Measurements from ENCODE around the gene RASEF. TPM values are rescaled to one million over a fixed set of nuclear protein-coding genes. Genes with fewer than 3 reads are reported as not detected.

RASEF gene
- total RNA-seq, 1 donor from 2014 or later: not detected

- intact Hi-C loops (cut with micrococcal nuclease): no loop called here
- Mint-ChIP-seq H3K4me1 (ENCODE audit: low read depth) (no peaks in the 10 kb centered on the region), H3K36me3 (ENCODE audit: low read depth) (no peaks in the 10 kb centered on the region), H3K4me3 (no peak overlapping the region), H3K27ac (no peak overlapping the region), H3K9me3 (no peaks in the 10 kb centered on the region), H3K27me3 (ENCODE audit: insufficient read depth) (no peaks in the 10 kb centered on the region)
- DNase-seq (ENCODE audit: low spot score): no peak
Observed at GRCh38 chr9:83070261-83070660, 7.3 kb upstream of the RASEF start.

- Mint-ChIP-seq H3K27ac (no peak overlapping the region), H3K9me3 (no peaks in the 10 kb centered on the region), H3K36me3 (ENCODE audit: low read depth) (no peaks in the 10 kb centered on the region), H3K4me1 (ENCODE audit: low read depth) (no peaks in the 10 kb centered on the region), H3K4me3 (no peak overlapping the region), H3K27me3 (ENCODE audit: insufficient read depth) (no peaks in the 10 kb centered on the region)
- no peak for DNase-seq (ENCODE audit: low spot score)
- intact Hi-C loops (cut with micrococcal nuclease): no loop called here
Observed at GRCh38 chr9:83069651-83070050, 6.7 kb upstream of the RASEF start.

- intact Hi-C loops (cut with micrococcal nuclease): no loop called here
- Mint-ChIP-seq H3K4me1 (ENCODE audit: low read depth) (no peaks in the 10 kb centered on the region), H3K9me3 (no peaks in the 10 kb centered on the region), H3K36me3 (ENCODE audit: low read depth) (peaks cover 1% of the 10 kb centered on the region), H3K27me3 (ENCODE audit: insufficient read depth) (peaks cover 8% of the 10 kb centered on the region), H3K4me3 (no peak overlapping the region), H3K27ac (no peak overlapping the region)
- no peak for DNase-seq (ENCODE audit: low spot score)
Observed at GRCh38 chr9:83068414-83068813, 5.5 kb upstream of the RASEF start.

- Mint-ChIP-seq H3K36me3 (ENCODE audit: low read depth) (peaks cover 1% of the 10 kb centered on the region), H3K4me3 (no peak overlapping the region), H3K9me3 (no peaks in the 10 kb centered on the region), H3K27me3 (ENCODE audit: insufficient read depth) (peaks cover 11% of the 10 kb centered on the region), H3K27ac (no peak overlapping the region), H3K4me1 (ENCODE audit: low read depth) (no peaks in the 10 kb centered on the region)
- no peak for DNase-seq (ENCODE audit: low spot score)
- intact Hi-C loops (cut with micrococcal nuclease): no loop called here
Observed at GRCh38 chr9:83067579-83067978, 4.6 kb upstream of the RASEF start.

- peaks cover 1% of the 10 kb centered on the region for H3K36me3 Mint-ChIP-seq (ENCODE audit: low read depth)
- DNase-seq (ENCODE audit: low spot score): no peak
- no peaks in the 10 kb centered on the region for H3K4me1 Mint-ChIP-seq (ENCODE audit: low read depth)
- no peak overlapping the region for H3K4me3 Mint-ChIP-seq
- no peak overlapping the region for H3K27ac Mint-ChIP-seq
- H3K9me3 Mint-ChIP-seq: no peaks in the 10 kb centered on the region
- H3K27me3 Mint-ChIP-seq (ENCODE audit: insufficient read depth): peaks cover 11% of the 10 kb centered on the region
- intact Hi-C loops (cut with micrococcal nuclease): no loop called here
Observed at GRCh38 chr9:83066771-83067170, 3.8 kb upstream of the RASEF start.

GRCh38 chr9:83065233-83065632 lies 2.3 kb upstream of the RASEF start:
- intact Hi-C loops (cut with micrococcal nuclease): no loop called here
- no peak overlapping the region for H3K4me3 Mint-ChIP-seq
- peaks cover 21% of the 10 kb centered on the region for H3K27me3 Mint-ChIP-seq (ENCODE audit: insufficient read depth)
- no peak overlapping the region for H3K27ac Mint-ChIP-seq
- DNase-seq (ENCODE audit: low spot score): no peak
- H3K4me1 Mint-ChIP-seq (ENCODE audit: low read depth): no peaks in the 10 kb centered on the region
- no peaks in the 10 kb centered on the region for H3K9me3 Mint-ChIP-seq
- peaks cover 1% of the 10 kb centered on the region for H3K36me3 Mint-ChIP-seq (ENCODE audit: low read depth)

GRCh38 chr9:83061990-83062650 lies 822 bp downstream of the RASEF start:
- Mint-ChIP-seq H3K9me3 (no peaks in the 10 kb centered on the region), H3K27me3 (ENCODE audit: insufficient read depth) (peaks cover 24% of the 10 kb centered on the region), H3K27ac (no peak overlapping the region), H3K4me1 (ENCODE audit: low read depth) (no peaks in the 10 kb centered on the region), H3K36me3 (ENCODE audit: low read depth) (peaks cover 1% of the 10 kb centered on the region), H3K4me3 (no peak overlapping the region)
- DNase-seq (ENCODE audit: low spot score): no peak
- intact Hi-C loops (cut with micrococcal nuclease): no loop called here

GRCh38 chr9:83061036-83061435 lies 1.9 kb downstream of the RASEF start:
- peaks cover 24% of the 10 kb centered on the region for H3K27me3 Mint-ChIP-seq (ENCODE audit: insufficient read depth)
- no peaks in the 10 kb centered on the region for H3K9me3 Mint-ChIP-seq
- H3K27ac Mint-ChIP-seq: no peak overlapping the region
- peaks cover 1% of the 10 kb centered on the region for H3K36me3 Mint-ChIP-seq (ENCODE audit: low read depth)
- intact Hi-C loops (cut with micrococcal nuclease): no loop called here
- H3K4me3 Mint-ChIP-seq: no peak overlapping the region
- DNase-seq (ENCODE audit: low spot score): no peak
- no peaks in the 10 kb centered on the region for H3K4me1 Mint-ChIP-seq (ENCODE audit: low read depth)

GRCh38 chr9:83060556-83060955 lies 2.4 kb downstream of the RASEF start:
- no peak overlapping the region for H3K4me3 Mint-ChIP-seq

GRCh38 chr9:83059417-83059816 lies 3.5 kb downstream of the RASEF start:
- intact Hi-C loops (cut with micrococcal nuclease): no loop called here

More at GRCh38 chr9:83060556-83060955, 2.4 kb downstream of the RASEF start:
- intact Hi-C loops (cut with micrococcal nuclease): no loop called here
- Mint-ChIP-seq H3K4me1 (ENCODE audit: low read depth) (no peaks in the 10 kb centered on the region), H3K36me3 (ENCODE audit: low read depth) (peaks cover 1% of the 10 kb centered on the region), H3K9me3 (no peaks in the 10 kb centered on the region), H3K27me3 (ENCODE audit: insufficient read depth) (peaks cover 24% of the 10 kb centered on the region), H3K27ac (no peak overlapping the region)
- DNase-seq (ENCODE audit: low spot score): no peak

GRCh38 chr9:83056911-83057310 lies 6.0 kb downstream of the RASEF start:
- Mint-ChIP-seq H3K4me1 (ENCODE audit: low read depth) (no peaks in the 10 kb centered on the region), H3K9me3 (no peaks in the 10 kb centered on the region), H3K27me3 (ENCODE audit: insufficient read depth) (peaks cover 13% of the 10 kb centered on the region), H3K36me3 (ENCODE audit: low read depth) (no peaks in the 10 kb centered on the region), H3K4me3 (no peak overlapping the region), H3K27ac (no peak overlapping the region)
- intact Hi-C loops (cut with micrococcal nuclease): no loop called here
- no peak for DNase-seq (ENCODE audit: low spot score)

More at GRCh38 chr9:83059417-83059816, 3.5 kb downstream of the RASEF start:
- no peaks in the 10 kb centered on the region for H3K4me1 Mint-ChIP-seq (ENCODE audit: low read depth)
- H3K9me3 Mint-ChIP-seq: no peaks in the 10 kb centered on the region
- H3K27me3 Mint-ChIP-seq (ENCODE audit: insufficient read depth): peaks cover 24% of the 10 kb centered on the region
- no peak overlapping the region for H3K27ac Mint-ChIP-seq
- no peak for DNase-seq (ENCODE audit: low spot score)
- H3K36me3 Mint-ChIP-seq (ENCODE audit: low read depth): peaks cover 1% of the 10 kb centered on the region
- H3K4me3 Mint-ChIP-seq: no peak overlapping the region

GRCh38 chr9:83056174-83056573 lies 6.8 kb downstream of the RASEF start:
- Mint-ChIP-seq H3K36me3 (ENCODE audit: low read depth) (no peaks in the 10 kb centered on the region), H3K27me3 (ENCODE audit: insufficient read depth) (peaks cover 9% of the 10 kb centered on the region), H3K27ac (no peak overlapping the region), H3K9me3 (no peaks in the 10 kb centered on the region), H3K4me1 (ENCODE audit: low read depth) (no peaks in the 10 kb centered on the region), H3K4me3 (no peak overlapping the region)
- no peak for DNase-seq (ENCODE audit: low spot score)
- intact Hi-C loops (cut with micrococcal nuclease): no loop called here

- no peak overlapping the region for H3K4me3 Mint-ChIP-seq
- no peaks in the 10 kb centered on the region for H3K9me3 Mint-ChIP-seq
- intact Hi-C loops (cut with micrococcal nuclease): no loop called here
- no peaks in the 10 kb centered on the region for H3K36me3 Mint-ChIP-seq (ENCODE audit: low read depth)
- no peak for DNase-seq (ENCODE audit: low spot score)
- no peaks in the 10 kb centered on the region for H3K4me1 Mint-ChIP-seq (ENCODE audit: low read depth)
- H3K27me3 Mint-ChIP-seq (ENCODE audit: insufficient read depth): no peaks in the 10 kb centered on the region
- no peak overlapping the region for H3K27ac Mint-ChIP-seq
Observed at GRCh38 chr9:83047839-83048775, 14.8 kb downstream of the RASEF start.

Data from activated T-helper 1 cell treated with anti-CD3 and anti-CD28 coated beads, Interleukin-12 subunit alpha, Interleukin-12 subunit beta, Interleukin-2, Interleukin-4 antibody, amounts not matched to agents 30 ng/mL and 10 ng/mL and 1 ng/mL, durations not matched to agents 14 hours and 24 hours and 36 hours (primary cell).